ENCODE measurements around the gene RINT1.

DNA sequence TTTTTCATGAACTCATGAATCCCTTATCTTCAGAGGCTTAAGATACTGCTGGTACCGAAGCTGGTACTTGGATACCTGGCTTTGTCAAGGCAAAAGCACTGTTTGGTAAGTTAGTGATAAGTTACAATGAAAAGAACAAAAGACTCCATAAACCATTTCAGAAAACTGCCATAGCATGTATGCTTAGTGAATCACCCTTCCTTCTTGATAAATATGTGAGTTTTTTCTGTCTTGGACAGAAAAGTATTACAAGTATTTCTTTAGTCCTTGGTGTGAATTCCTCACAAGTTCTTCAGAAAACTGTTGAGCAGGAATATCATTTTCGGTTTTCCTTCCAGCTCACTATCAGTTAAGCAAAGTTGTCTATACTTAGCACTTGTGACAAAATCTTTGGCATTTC lies 35.5 kb upstream of the RINT1 start:
- TF ChIP-seq CREB1 (CRISPR knock-in tag; IDR thresholded peaks at IDR 0.05) (no peak), JUN (CRISPR knock-in tag; IDR thresholded peaks at IDR 0.05) (no peak), ZNF317 (CRISPR knock-in tag; IDR thresholded peaks at IDR 0.05; ENCODE audit: borderline replicate concordance, low read depth) (no peak), ETV6 (CRISPR knock-in tag; IDR thresholded peaks at IDR 0.05) (no peak), TEAD4 (CRISPR knock-in tag; IDR thresholded peaks at IDR 0.05) (no peak), SP1 (CRISPR knock-in tag; conservative IDR thresholded peaks at IDR 0.05) (no peak), CBFB (CRISPR knock-in tag; IDR thresholded peaks at IDR 0.05; ENCODE audit: low read depth) (no peak), NFYB (CRISPR knock-in tag; conservative IDR thresholded peaks at IDR 0.05; ENCODE audit: low read depth) (no peak)
- TF ChIP-seq, protein P1, sequence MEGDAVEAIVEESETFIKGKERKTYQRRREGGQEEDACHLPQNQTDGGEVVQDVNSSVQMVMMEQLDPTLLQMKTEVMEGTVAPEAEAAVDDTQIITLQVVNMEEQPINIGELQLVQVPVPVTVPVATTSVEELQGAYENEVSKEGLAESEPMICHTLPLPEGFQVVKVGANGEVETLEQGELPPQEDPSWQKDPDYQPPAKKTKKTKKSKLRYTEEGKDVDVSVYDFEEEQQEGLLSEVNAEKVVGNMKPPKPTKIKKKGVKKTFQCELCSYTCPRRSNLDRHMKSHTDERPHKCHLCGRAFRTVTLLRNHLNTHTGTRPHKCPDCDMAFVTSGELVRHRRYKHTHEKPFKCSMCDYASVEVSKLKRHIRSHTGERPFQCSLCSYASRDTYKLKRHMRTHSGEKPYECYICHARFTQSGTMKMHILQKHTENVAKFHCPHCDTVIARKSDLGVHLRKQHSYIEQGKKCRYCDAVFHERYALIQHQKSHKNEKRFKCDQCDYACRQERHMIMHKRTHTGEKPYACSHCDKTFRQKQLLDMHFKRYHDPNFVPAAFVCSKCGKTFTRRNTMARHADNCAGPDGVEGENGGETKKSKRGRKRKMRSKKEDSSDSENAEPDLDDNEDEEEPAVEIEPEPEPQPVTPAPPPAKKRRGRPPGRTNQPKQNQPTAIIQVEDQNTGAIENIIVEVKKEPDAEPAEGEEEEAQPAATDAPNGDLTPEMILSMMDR (IDR thresholded peaks at IDR 0.05) = no peak
- TF ChIP-seq, protein P2, sequence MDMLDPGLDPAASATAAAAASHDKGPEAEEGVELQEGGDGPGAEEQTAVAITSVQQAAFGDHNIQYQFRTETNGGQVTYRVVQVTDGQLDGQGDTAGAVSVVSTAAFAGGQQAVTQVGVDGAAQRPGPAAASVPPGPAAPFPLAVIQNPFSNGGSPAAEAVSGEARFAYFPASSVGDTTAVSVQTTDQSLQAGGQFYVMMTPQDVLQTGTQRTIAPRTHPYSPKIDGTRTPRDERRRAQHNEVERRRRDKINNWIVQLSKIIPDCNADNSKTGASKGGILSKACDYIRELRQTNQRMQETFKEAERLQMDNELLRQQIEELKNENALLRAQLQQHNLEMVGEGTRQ (CRISPR knock-in tag; IDR thresholded peaks at IDR 0.05) = no peak
- TF ChIP-seq, protein P3, sequence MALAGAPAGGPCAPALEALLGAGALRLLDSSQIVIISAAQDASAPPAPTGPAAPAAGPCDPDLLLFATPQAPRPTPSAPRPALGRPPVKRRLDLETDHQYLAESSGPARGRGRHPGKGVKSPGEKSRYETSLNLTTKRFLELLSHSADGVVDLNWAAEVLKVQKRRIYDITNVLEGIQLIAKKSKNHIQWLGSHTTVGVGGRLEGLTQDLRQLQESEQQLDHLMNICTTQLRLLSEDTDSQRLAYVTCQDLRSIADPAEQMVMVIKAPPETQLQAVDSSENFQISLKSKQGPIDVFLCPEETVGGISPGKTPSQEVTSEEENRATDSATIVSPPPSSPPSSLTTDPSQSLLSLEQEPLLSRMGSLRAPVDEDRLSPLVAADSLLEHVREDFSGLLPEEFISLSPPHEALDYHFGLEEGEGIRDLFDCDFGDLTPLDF (CRISPR knock-in tag; IDR thresholded peaks at IDR 0.05) = no peak
- TF ChIP-seq, protein P4, sequence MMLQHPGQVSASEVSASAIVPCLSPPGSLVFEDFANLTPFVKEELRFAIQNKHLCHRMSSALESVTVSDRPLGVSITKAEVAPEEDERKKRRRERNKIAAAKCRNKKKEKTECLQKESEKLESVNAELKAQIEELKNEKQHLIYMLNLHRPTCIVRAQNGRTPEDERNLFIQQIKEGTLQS (CRISPR knock-in tag; conservative IDR thresholded peaks at IDR 0.05) = no peak
- TF ChIP-seq, protein P5, sequence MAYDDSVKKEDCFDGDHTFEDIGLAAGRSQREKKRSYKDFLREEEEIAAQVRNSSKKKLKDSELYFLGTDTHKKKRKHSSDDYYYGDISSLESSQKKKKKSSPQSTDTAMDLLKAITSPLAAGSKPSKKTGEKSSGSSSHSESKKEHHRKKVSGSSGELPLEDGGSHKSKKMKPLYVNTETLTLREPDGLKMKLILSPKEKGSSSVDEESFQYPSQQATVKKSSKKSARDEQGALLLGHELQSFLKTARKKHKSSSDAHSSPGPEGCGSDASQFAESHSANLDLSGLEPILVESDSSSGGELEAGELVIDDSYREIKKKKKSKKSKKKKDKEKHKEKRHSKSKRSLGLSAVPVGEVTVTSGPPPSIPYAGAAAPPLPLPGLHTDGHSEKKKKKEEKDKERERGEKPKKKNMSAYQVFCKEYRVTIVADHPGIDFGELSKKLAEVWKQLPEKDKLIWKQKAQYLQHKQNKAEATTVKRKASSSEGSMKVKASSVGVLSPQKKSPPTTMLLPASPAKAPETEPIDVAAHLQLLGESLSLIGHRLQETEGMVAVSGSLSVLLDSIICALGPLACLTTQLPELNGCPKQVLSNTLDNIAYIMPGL (CRISPR knock-in tag; IDR thresholded peaks at IDR 0.05) = no peak
- TF ChIP-seq, protein P6, sequence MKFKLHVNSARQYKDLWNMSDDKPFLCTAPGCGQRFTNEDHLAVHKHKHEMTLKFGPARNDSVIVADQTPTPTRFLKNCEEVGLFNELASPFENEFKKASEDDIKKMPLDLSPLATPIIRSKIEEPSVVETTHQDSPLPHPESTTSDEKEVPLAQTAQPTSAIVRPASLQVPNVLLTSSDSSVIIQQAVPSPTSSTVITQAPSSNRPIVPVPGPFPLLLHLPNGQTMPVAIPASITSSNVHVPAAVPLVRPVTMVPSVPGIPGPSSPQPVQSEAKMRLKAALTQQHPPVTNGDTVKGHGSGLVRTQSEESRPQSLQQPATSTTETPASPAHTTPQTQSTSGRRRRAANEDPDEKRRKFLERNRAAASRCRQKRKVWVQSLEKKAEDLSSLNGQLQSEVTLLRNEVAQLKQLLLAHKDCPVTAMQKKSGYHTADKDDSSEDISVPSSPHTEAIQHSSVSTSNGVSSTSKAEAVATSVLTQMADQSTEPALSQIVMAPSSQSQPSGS (CRISPR knock-in tag; IDR thresholded peaks at IDR 0.05; ENCODE audit: borderline replicate concordance, low read depth) = no peak

Data from WTC11 (cell line).